Left lung (tissue), 10 donors: ENCODE measurements around the gene ADAMTS2. TPM values are rescaled to one million over a fixed set of nuclear protein-coding genes. Genes with fewer than 3 reads are reported as not detected.

ENCODE experiments used
- ATAC-seq: fragments of 200-7000 bp; cut with Tn5 transposase; one replicate; pipeline ENCODE4 v1.9.1; 2020; ENCODE audit warnings: moderate library complexity
- DNase-seq, 4 donors: peaks; one replicate each; pipeline ENCODE4 v3.0.0-alpha.2; 2013 to 2020
- H3K27ac ChIP-seq, 2 donors: fragments of 200-600 bp; sonication (generic) in 1 of 2; one replicate each; pipeline versions ENCODE4 v1.5.0 to v1.8.0; 2020 to 2021
- H3K27me3 ChIP-seq, 2 donors: fragments of 200-600 bp; sonication (generic) in 1 of 2; one replicate each; pipeline versions ENCODE4 v1.5.0 to v1.8.0; 2020 to 2021
- H3K36me3 ChIP-seq, 2 donors: fragments of 200-600 bp; sonication (generic) in 1 of 2; one replicate each; pipeline versions ENCODE4 v1.5.0 to v1.8.0; 2020 to 2021
- H3K4me1 ChIP-seq, 2 donors: fragments of 200-600 bp; one replicate each; pipeline ENCODE4 v1.8.0; 2021
- H3K4me3 ChIP-seq, 2 donors: fragments of 200-600 bp; sonication (generic) in 1 of 2; one replicate each; pipeline versions ENCODE4 v1.5.0 to v1.8.0; 2020 to 2021; ENCODE audit warnings: mild to moderate bottlenecking in 1 of 2
- H3K9me3 ChIP-seq, 2 donors: fragments of 200-600 bp; sonication (generic) in 1 of 2; one replicate each; pipeline versions ENCODE4 v1.5.0 to v1.8.0; 2020 to 2021
- intact Hi-C, 2 donors: fragments of 100-400 bp; cut with DNase I; formaldehyde crosslinking; loops; one replicate each; pipeline versions ENCODE4 v1.11.2 to v1.14.2; 2022
- polyA plus RNA-seq, 6 donors: library from polyadenylated mRNA; unstranded; fragments of 120-200 nt; gene quantifications; one replicate each; pipeline ENCODE4 v1.2.1, GENCODE V29; 2013; ENCODE audit not compliant: insufficient read length in 6 of 6
- total RNA-seq, 2 donors: library from RNA; stranded (reverse); fragmentation: NEBNext Ultra II Directional; extraction: Animal tissue kit (Norgen Biotek cat#: 25700); gene quantifications; one replicate each; pipeline ENCODE4 v1.2.1, GENCODE V29; 2021
- TF ChIP-seq, protein P1 (sequence below), 2 donors: fragments of 200-600 bp; sonication (generic) in 1 of 2; IDR thresholded peaks; one replicate each; pipeline versions ENCODE4 v1.5.0 to v1.8.0; 2021; ENCODE audit warnings: antibody characterized with exemption in 2 of 2
- donor health status: DM: no; HTN: yes; CAD: no.
- donor health status: DM: no; HTN: no; CAD: no.

ADAMTS2 gene
- total and polyA plus RNA-seq, 8 donors = 27.5 to 68.2 (median 36.0) TPM

DNA sequence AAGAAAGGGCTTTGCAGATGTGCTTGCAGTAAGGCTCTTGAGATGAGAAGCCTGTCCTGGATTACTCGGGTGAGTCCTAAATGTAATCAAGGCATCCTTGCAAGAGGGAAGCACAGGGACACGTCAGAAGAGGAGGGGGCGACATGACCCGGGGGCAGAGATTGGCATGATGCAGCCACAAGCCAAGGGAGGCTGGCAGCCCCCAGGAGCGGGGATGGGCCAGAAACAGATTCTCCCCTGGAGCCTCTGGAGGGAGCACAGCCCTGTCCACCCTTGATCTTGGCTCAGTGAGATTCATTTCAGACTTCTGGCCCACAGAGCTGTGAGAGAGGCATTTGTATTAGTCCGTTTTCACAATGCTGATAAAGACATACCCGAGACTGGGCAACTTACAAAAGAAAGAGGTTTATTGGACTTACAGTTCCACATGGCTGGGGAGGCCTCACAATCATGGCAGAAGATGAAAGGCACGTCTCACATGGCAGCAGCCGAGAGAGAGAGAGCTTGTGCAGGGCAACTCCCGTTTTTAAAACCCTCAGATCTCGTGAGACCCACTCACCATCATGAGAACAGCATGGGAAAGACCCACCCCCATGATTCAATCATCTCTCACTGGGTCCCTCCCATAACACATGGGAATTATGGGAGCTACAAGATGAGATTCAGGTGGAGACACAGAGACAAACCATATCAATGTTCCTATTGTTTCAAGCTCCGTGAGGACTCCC, 76.1 kb downstream of the ADAMTS2 start:
- peak in 1 of 4 donors; percentile 24 for DNase-seq
- intact Hi-C loops = no loop called here
- Histone ChIP-seq H3K36me3 (peaks cover 0 to 8% of the 10 kb centered on the region in 2 donors), H3K9me3 (no peaks in the 10 kb centered on the region), H3K27me3 (peaks cover 0 to 61% of the 10 kb centered on the region in 2 donors), H3K4me1 (peaks cover 4 to 17% of the 10 kb centered on the region in 2 donors), H3K27ac (peak overlapping the region in 1 of 2 donors; percentile 23), H3K4me3 (no peak overlapping the region)
- TF ChIP-seq, protein P1, sequence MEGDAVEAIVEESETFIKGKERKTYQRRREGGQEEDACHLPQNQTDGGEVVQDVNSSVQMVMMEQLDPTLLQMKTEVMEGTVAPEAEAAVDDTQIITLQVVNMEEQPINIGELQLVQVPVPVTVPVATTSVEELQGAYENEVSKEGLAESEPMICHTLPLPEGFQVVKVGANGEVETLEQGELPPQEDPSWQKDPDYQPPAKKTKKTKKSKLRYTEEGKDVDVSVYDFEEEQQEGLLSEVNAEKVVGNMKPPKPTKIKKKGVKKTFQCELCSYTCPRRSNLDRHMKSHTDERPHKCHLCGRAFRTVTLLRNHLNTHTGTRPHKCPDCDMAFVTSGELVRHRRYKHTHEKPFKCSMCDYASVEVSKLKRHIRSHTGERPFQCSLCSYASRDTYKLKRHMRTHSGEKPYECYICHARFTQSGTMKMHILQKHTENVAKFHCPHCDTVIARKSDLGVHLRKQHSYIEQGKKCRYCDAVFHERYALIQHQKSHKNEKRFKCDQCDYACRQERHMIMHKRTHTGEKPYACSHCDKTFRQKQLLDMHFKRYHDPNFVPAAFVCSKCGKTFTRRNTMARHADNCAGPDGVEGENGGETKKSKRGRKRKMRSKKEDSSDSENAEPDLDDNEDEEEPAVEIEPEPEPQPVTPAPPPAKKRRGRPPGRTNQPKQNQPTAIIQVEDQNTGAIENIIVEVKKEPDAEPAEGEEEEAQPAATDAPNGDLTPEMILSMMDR (IDR thresholded peaks at IDR 0.05) = no peak
- ATAC-seq = no peak

DNA sequence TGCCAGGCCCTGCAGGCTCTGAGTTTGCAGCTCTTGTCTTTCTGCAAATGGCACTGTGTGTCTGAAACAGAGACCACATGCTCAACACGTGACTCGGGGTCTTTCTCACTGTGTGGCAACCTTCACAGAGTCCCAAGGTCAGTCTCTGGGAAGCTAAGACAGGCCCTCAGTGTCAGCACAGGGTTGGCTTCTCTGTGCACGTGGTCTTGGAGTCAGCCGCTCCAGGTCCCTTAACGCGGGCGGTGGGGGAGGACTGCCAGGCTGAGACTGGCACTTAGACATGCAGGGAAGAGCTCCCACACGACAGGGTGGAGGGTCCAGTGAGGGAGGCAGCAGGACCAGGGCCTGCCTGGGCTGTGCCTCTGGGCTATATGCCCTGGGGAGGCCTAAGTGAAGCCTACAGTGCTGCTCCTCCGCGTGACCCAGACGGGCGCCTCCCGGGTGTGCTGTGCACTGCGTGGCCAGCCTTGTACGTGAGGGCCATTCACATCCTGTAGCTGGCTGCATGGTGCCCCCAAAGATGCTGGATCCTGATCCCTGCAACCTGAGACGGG, 76.8 kb downstream of the ADAMTS2 start:
- intact Hi-C loops = no loop called here
- peak in 2 of 4 donors; percentile 28 to 61 for DNase-seq
- peaks cover 4 to 17% of the 10 kb centered on the region in 2 donors for H3K4me1 ChIP-seq

GRCh38 chr5:179267671-179268083, 77.6 kb downstream of the ADAMTS2 start:
- ATAC-seq = no peak
- no peaks in the 10 kb centered on the region for H3K9me3 ChIP-seq
- peak in 2 of 4 donors; percentile 34 to 51 for DNase-seq
- H3K4me3 ChIP-seq = no peak overlapping the region
- intact Hi-C loops = no loop called here
- H3K27me3 ChIP-seq = peaks cover 0 to 60% of the 10 kb centered on the region in 2 donors
- H3K27ac ChIP-seq = peak overlapping the region in 1 of 2 donors; percentile 8
- H3K36me3 ChIP-seq = peaks cover 0 to 6% of the 10 kb centered on the region in 2 donors
- TF ChIP-seq, protein P1 (IDR thresholded peaks at IDR 0.05) = no peak
- H3K4me1 ChIP-seq = peaks cover 4 to 17% of the 10 kb centered on the region in 2 donors

More for the DNA sequence above, 76.8 kb downstream of the ADAMTS2 start:
- TF ChIP-seq, protein P1 (IDR thresholded peaks at IDR 0.05) = no peak
- no peak for ATAC-seq
- Histone ChIP-seq H3K4me3 (no peak overlapping the region), H3K9me3 (no peaks in the 10 kb centered on the region), H3K27me3 (peaks cover 0 to 62% of the 10 kb centered on the region in 2 donors), H3K27ac (no peak overlapping the region), H3K36me3 (peaks cover 0 to 8% of the 10 kb centered on the region in 2 donors)

GRCh38 chr5:179267071-179267670, 78.1 kb downstream of the ADAMTS2 start:
- Histone ChIP-seq H3K36me3 (peaks cover 0 to 1% of the 10 kb centered on the region in 2 donors), H3K9me3 (no peaks in the 10 kb centered on the region), H3K27me3 (peaks cover 0 to 55% of the 10 kb centered on the region in 2 donors), H3K4me1 (peaks cover 4 to 17% of the 10 kb centered on the region in 2 donors), H3K4me3 (no peak overlapping the region), H3K27ac (peak overlapping the region in 1 of 2 donors; percentile 8)
- peak in 2 of 4 donors; percentile 29 to 77 for DNase-seq
- TF ChIP-seq, protein P1 (IDR thresholded peaks at IDR 0.05) = no peak
- intact Hi-C loops = no loop called here
- no peak for ATAC-seq
